Adrenal gland (tissue), 5 donors: ENCODE data around the gene BRINP2.

Source experiments
- POLR2A ChIP-seq, 2 donors: fragments of 450-650 bp; IDR thresholded peaks; one replicate each; pipeline ENCODE4 v1.6.1; 2017; ENCODE audit warnings: antibody characterized with exemption in 2 of 2, mild to moderate bottlenecking in 2 of 2, moderate library complexity in 1 of 2
- TF ChIP-seq, protein P1 (sequence below), 6 experiments: fragments of 450-650 bp in 4 of 6; fragments of 200-600 bp in 2 of 6; sonication (generic) in 1 of 6; IDR thresholded peaks; 1 replicate in 5 of 6; 2 replicates in 1 of 6; pipeline versions ENCODE4 v1.5.1 to v1.8.0; 2016 to 2021; ENCODE audit warnings: antibody characterized with exemption in 6 of 6, mild to moderate bottlenecking in 2 of 6, moderate library complexity in 1 of 6
- donor health status: DM: no; HTN: no; CAD: no.

DNA sequence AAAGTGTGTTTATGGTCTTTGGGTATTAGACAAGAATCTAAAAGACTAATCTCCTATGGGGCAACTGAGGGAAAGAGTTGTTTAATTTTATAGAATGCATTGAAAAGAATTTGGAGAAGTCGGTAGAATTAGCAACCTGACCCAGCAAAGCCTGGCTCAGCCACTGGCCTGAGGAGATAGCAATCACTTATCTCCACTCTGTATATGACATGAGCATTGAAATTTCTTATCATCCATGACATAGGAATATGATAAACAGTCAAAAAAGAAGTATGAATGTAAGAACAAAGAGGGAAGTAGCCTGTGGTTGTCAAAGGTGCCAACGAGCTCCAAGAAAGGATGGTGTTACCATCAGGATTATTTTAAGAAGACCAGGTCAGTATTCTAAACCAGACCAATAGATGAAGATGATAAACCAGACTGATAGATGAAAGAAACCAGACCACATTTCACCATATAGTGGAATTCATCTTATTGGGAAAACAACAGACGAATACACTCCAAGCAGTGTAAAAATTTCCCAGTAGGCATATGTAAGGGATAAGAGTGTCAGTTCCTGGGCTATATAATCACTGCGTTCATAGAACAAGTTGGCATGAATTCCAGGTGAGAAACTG is 42.0 kb upstream of the BRINP2 start:
- TF ChIP-seq POLR2A (IDR thresholded peaks at IDR 0.05), result no peak
- TF ChIP-seq, protein P1, sequence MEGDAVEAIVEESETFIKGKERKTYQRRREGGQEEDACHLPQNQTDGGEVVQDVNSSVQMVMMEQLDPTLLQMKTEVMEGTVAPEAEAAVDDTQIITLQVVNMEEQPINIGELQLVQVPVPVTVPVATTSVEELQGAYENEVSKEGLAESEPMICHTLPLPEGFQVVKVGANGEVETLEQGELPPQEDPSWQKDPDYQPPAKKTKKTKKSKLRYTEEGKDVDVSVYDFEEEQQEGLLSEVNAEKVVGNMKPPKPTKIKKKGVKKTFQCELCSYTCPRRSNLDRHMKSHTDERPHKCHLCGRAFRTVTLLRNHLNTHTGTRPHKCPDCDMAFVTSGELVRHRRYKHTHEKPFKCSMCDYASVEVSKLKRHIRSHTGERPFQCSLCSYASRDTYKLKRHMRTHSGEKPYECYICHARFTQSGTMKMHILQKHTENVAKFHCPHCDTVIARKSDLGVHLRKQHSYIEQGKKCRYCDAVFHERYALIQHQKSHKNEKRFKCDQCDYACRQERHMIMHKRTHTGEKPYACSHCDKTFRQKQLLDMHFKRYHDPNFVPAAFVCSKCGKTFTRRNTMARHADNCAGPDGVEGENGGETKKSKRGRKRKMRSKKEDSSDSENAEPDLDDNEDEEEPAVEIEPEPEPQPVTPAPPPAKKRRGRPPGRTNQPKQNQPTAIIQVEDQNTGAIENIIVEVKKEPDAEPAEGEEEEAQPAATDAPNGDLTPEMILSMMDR (IDR thresholded peaks at IDR 0.05), result no peak
